Measurements from ENCODE around the gene CKS2.

DNA sequence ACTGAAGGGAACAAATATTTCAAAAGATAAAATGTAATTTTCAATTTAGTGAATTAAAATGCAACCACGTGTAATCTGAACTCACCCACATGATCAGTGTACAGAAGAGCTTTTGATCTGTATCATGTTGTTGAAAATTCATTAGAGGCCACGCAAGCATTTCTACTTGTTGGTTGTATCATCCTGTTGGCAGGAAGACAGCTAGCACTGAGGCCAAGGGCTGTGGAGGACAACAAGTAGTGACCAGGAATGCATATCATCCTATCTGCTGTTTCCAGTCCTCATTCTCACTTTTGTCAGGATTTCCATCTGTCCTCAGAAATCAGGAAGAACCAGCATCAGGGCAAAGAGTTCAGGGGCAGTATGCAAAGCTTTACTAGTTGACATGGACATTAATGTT lies 29.9 kb upstream of the CKS2 start:
- TF ChIP-seq, protein P1, sequence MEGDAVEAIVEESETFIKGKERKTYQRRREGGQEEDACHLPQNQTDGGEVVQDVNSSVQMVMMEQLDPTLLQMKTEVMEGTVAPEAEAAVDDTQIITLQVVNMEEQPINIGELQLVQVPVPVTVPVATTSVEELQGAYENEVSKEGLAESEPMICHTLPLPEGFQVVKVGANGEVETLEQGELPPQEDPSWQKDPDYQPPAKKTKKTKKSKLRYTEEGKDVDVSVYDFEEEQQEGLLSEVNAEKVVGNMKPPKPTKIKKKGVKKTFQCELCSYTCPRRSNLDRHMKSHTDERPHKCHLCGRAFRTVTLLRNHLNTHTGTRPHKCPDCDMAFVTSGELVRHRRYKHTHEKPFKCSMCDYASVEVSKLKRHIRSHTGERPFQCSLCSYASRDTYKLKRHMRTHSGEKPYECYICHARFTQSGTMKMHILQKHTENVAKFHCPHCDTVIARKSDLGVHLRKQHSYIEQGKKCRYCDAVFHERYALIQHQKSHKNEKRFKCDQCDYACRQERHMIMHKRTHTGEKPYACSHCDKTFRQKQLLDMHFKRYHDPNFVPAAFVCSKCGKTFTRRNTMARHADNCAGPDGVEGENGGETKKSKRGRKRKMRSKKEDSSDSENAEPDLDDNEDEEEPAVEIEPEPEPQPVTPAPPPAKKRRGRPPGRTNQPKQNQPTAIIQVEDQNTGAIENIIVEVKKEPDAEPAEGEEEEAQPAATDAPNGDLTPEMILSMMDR (IDR thresholded peaks at IDR 0.05), result no peak
- no peak for TF ChIP-seq POLR2A (IDR thresholded peaks at IDR 0.05)
